ENCODE results near the gene NTPCR.

The NTPCR gene

DNA sequence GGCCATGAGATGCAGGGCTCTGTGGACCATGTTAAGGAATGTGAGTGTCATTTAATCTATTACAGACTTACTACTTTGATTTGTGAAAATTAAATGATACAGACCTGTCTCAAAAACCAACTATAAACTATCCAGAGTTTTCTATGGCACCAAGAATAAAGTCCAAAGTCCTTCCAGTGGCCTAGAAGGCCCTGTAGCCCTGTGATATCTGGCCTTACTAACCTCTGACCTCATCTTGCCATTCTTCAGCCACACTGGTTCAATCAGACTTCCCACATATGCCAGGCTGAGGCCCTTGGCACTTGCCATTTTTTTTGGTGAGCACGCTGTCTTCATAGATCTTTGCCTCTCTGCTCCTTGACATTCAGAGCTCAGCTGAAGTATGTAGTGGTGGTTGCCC lies 7.7 kb downstream of the NTPCR start:
- Histone ChIP-seq H3K4me3 (ENCODE audit: low read depth in 1 of 2, low read length in 2 of 2) (no peak overlapping the region), H3K27ac (ENCODE audit: low read depth, low read length) (no peak overlapping the region), H3K4me1 (ENCODE audit: control insufficient read depth in 1 of 2, insufficient read depth in 2 of 2, low read length in 2 of 2) (peaks cover 0 to 2% of the 10 kb centered on the region in 2 donors)

DNA sequence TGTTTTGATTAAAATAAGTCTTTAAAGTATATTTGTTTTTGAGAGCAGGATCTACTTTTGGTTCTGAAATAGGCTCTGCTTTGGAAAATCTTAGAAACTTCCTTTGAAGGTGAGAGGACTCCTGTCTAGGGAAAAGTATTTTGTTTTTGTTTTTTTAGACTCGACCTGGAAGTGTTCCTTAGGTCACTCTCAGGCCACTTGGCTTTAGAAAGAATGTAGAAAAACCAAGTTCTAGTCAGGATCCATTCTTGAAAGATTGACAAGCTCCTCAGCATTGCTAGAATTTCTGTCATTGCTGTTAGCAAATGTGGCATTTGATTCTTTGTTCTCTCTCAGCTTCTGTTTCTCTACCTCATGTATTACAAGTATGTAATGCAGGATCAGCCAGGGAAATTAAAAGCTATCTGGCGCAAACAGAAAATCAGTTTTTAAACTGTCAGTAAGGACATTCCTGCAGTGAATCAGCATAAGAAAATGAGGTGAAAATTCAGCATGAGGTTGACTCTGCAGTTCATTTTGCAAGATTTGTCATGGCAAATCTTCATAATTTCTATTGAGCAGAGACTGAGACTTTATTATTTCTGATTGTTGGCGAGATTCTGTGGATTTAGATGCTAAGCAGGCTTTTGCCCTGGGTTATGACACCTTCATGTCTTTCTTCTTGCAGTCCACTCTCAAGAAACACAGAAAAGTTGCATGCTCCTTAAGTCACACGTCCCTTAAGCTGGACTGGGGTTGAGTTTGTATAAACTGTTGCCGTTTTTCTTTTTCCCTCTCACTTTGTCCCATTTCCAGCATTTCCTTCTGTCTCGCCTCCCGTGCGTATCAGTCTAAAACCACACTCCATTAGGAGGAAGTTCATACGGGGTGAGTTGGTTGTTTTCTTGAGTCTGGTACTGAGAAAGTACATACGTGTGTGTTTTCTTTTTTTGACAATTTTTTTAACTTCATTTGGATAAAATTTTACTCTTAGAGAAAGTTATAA lies 12.6 kb downstream of the NTPCR start:
- Histone ChIP-seq H3K27ac (ENCODE audit: low read depth, low read length) (no peak overlapping the region), H3K4me1 (ENCODE audit: control insufficient read depth in 1 of 2, insufficient read depth in 2 of 2, low read length in 2 of 2) (peaks cover 2 to 5% of the 10 kb centered on the region in 2 donors), H3K27me3 (ENCODE audit: control insufficient read depth in 1 of 2, insufficient read depth in 2 of 2, low read length in 2 of 2) (no peaks in the 10 kb centered on the region), H3K9ac (ENCODE audit: low read depth in 1 of 2, low read length in 2 of 2) (no peak overlapping the region), H3K9me3 (ENCODE audit: control insufficient read depth in 1 of 2, low read length in 2 of 2) (peaks cover 0 to 6% of the 10 kb centered on the region in 2 donors), H3K4me3 (ENCODE audit: low read depth in 1 of 2, low read length in 2 of 2) (no peak overlapping the region), H3K36me3 (ENCODE audit: control insufficient read depth in 1 of 2, insufficient read depth in 2 of 2, low read length in 2 of 2) (peaks cover 10 to 12% of the 10 kb centered on the region in 2 donors)

More for the DNA sequence above, 7.7 kb downstream of the NTPCR start:
- no peaks in the 10 kb centered on the region for H3K27me3 ChIP-seq (ENCODE audit: control insufficient read depth in 1 of 2, insufficient read depth in 2 of 2, low read length in 2 of 2)
- peaks cover 9 to 13% of the 10 kb centered on the region in 2 donors for H3K36me3 ChIP-seq (ENCODE audit: control insufficient read depth in 1 of 2, insufficient read depth in 2 of 2, low read length in 2 of 2)
- no peak overlapping the region for H3K9ac ChIP-seq (ENCODE audit: low read depth in 1 of 2, low read length in 2 of 2)
- H3K9me3 ChIP-seq (ENCODE audit: control insufficient read depth in 1 of 2, low read length in 2 of 2): peaks cover 0 to 8% of the 10 kb centered on the region in 2 donors

DNA sequence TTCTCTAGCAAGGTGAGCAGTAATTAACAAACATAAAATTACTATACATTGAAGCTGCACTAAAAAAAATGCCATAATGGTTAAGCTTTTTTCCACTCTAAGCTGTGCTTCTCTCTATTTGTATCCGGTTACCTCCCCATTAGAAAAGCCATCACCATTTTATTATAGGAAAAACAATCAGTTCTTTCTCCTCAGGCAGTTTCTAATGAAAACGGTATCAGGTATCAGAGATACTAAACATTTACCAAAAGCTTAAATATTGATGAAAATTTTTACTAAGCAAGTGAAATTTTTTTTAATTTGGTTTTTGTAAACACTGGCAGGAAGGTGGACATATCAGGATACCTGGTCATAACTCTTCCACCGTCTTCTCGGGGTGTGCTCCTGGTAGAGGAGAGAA lies 14.2 kb downstream of the NTPCR start:
- peaks cover 2 to 5% of the 10 kb centered on the region in 2 donors for H3K4me1 ChIP-seq (ENCODE audit: control insufficient read depth in 1 of 2, insufficient read depth in 2 of 2, low read length in 2 of 2)
- H3K4me3 ChIP-seq (ENCODE audit: low read depth in 1 of 2, low read length in 2 of 2): no peak overlapping the region
- H3K36me3 ChIP-seq (ENCODE audit: control insufficient read depth in 1 of 2, insufficient read depth in 2 of 2, low read length in 2 of 2): peaks cover 6 to 15% of the 10 kb centered on the region in 2 donors
- no peaks in the 10 kb centered on the region for H3K9me3 ChIP-seq (ENCODE audit: control insufficient read depth in 1 of 2, low read length in 2 of 2)
- H3K27me3 ChIP-seq (ENCODE audit: control insufficient read depth in 1 of 2, insufficient read depth in 2 of 2, low read length in 2 of 2): no peaks in the 10 kb centered on the region
- no peak overlapping the region for H3K9ac ChIP-seq (ENCODE audit: low read depth in 1 of 2, low read length in 2 of 2)
- H3K27ac ChIP-seq (ENCODE audit: low read depth, low read length): no peak overlapping the region

DNA sequence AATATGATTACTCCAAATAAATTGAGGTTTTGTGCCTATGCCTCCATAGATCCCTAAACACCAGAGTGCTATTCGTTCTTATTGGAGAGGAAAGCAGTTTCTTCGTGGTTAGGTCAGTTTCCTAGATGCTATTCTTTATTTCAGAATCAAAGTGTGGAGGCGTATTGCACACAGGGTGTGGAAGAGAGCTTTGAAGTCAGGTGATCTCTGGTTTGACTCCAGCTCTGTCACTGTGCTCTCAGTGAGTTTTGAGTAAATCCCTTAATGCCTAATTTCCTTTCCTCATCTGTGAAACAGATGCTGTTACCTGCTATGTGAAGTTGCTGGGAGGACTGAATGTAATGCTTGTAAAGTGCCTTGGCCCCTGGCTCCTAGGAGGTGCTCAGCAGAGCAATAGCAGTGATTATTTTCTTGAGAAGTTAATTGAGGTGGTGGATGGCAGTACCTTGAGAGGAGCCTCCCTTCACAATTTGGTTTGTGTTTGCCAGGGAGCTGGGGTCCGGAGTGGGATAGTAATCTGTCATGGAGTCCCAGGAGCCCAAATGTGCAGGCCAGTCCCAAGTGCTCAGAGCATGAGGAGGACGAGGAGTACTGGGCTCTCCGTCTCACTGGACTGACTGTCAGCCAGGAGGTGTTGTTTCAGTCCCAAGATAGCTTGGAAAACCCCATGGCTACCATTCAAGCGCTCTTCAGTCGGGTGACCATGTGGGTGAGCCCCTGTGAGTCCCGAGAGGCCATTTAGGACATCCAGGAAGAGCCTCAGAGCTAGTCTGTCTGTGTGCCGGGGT lies 14.9 kb downstream of the NTPCR start:
- Histone ChIP-seq H3K27me3 (ENCODE audit: control insufficient read depth in 1 of 2, insufficient read depth in 2 of 2, low read length in 2 of 2) (no peaks in the 10 kb centered on the region), H3K4me3 (ENCODE audit: low read depth in 1 of 2, low read length in 2 of 2) (no peak overlapping the region), H3K4me1 (ENCODE audit: control insufficient read depth in 1 of 2, insufficient read depth in 2 of 2, low read length in 2 of 2) (peaks cover 2 to 5% of the 10 kb centered on the region in 2 donors), H3K9me3 (ENCODE audit: control insufficient read depth in 1 of 2, low read length in 2 of 2) (no peaks in the 10 kb centered on the region), H3K9ac (ENCODE audit: low read depth in 1 of 2, low read length in 2 of 2) (no peak overlapping the region), H3K36me3 (ENCODE audit: control insufficient read depth in 1 of 2, insufficient read depth in 2 of 2, low read length in 2 of 2) (peaks cover 11 to 22% of the 10 kb centered on the region in 2 donors), H3K27ac (ENCODE audit: low read depth, low read length) (no peak overlapping the region)

DNA sequence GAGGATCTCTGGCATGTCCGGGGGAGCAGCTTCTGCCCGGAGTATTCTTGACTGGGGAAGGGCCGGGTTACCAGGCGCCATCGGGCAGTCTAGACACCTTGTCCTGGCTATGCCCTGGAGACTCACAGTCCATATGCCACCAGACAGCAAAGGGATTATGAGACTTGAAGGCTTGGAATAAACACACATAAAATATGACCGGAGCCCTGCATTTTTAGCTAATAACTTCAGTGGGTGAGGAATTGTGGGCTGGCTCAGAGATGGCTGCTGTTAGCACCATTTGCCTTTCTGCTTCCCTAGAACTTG lies 15.5 kb downstream of the NTPCR start:
- Histone ChIP-seq H3K27me3 (ENCODE audit: control insufficient read depth in 1 of 2, insufficient read depth in 2 of 2, low read length in 2 of 2) (no peaks in the 10 kb centered on the region), H3K4me3 (ENCODE audit: low read depth in 1 of 2, low read length in 2 of 2) (no peak overlapping the region), H3K9me3 (ENCODE audit: control insufficient read depth in 1 of 2, low read length in 2 of 2) (no peaks in the 10 kb centered on the region), H3K9ac (ENCODE audit: low read depth in 1 of 2, low read length in 2 of 2) (no peak overlapping the region), H3K27ac (ENCODE audit: low read depth, low read length) (no peak overlapping the region), H3K36me3 (ENCODE audit: control insufficient read depth in 1 of 2, insufficient read depth in 2 of 2, low read length in 2 of 2) (peaks cover 14 to 27% of the 10 kb centered on the region in 2 donors), H3K4me1 (ENCODE audit: control insufficient read depth in 1 of 2, insufficient read depth in 2 of 2, low read length in 2 of 2) (peaks cover 2 to 5% of the 10 kb centered on the region in 2 donors)

DNA sequence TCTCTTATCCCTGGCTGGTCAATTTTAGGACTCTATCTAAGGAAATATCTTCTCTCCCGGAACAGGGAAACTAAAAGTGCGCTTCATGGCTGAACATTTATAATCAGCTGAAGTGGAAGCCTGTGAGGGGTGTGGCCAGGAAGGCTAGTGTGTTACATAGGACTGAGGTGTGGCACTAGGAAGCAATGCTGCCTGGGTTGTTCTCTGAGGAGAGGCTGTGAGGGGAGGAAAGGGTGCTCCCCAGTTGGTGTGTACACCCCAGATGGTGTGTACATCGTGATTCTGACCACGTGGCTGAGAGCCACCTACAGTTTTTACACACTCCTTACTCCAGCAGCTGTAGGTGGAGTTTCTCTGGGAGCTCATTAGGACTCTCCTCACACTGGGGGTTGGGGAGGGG lies 16.3 kb downstream of the NTPCR start:
- H3K27ac ChIP-seq (ENCODE audit: low read depth, low read length): no peak overlapping the region
- no peak overlapping the region for H3K9ac ChIP-seq (ENCODE audit: low read depth in 1 of 2, low read length in 2 of 2)
- H3K4me1 ChIP-seq (ENCODE audit: control insufficient read depth in 1 of 2, insufficient read depth in 2 of 2, low read length in 2 of 2): peaks cover 2 to 5% of the 10 kb centered on the region in 2 donors
- no peaks in the 10 kb centered on the region for H3K9me3 ChIP-seq (ENCODE audit: control insufficient read depth in 1 of 2, low read length in 2 of 2)
- H3K27me3 ChIP-seq (ENCODE audit: control insufficient read depth in 1 of 2, insufficient read depth in 2 of 2, low read length in 2 of 2): no peaks in the 10 kb centered on the region
- H3K4me3 ChIP-seq (ENCODE audit: low read depth in 1 of 2, low read length in 2 of 2): peak overlapping the region; percentile 0 to 49
- peaks cover 22 to 33% of the 10 kb centered on the region in 2 donors for H3K36me3 ChIP-seq (ENCODE audit: control insufficient read depth in 1 of 2, insufficient read depth in 2 of 2, low read length in 2 of 2)

DNA sequence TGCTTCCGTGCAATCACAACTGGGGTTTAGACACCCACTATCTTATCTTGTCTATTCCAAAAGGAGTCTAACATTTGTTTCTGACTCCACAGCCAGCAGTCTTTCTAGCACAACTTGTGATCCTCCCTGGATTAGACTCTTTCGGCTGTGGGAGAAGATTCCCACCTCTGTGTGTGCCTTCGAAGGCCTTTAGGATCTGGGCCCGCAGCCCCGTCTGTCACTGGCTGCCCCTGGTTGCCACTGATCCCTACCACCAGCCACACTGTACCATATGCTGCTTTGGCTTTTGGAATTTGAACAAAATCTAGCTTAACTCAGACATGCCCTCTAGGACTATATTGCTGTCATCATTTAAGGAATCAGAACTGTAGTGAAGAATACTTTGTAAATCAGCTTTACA lies 18.0 kb downstream of the NTPCR start:
- Histone ChIP-seq H3K4me1 (ENCODE audit: control insufficient read depth in 1 of 2, insufficient read depth in 2 of 2, low read length in 2 of 2) (peaks cover 2 to 5% of the 10 kb centered on the region in 2 donors), H3K27me3 (ENCODE audit: control insufficient read depth in 1 of 2, insufficient read depth in 2 of 2, low read length in 2 of 2) (no peaks in the 10 kb centered on the region), H3K36me3 (ENCODE audit: control insufficient read depth in 1 of 2, insufficient read depth in 2 of 2, low read length in 2 of 2) (peaks cover 34 to 49% of the 10 kb centered on the region in 2 donors), H3K9ac (ENCODE audit: low read depth in 1 of 2, low read length in 2 of 2) (no peak overlapping the region), H3K9me3 (ENCODE audit: control insufficient read depth in 1 of 2, low read length in 2 of 2) (peaks cover 4 to 8% of the 10 kb centered on the region in 2 donors), H3K4me3 (ENCODE audit: low read depth in 1 of 2, low read length in 2 of 2) (no peak overlapping the region), H3K27ac (ENCODE audit: low read depth, low read length) (no peak overlapping the region)

DNA sequence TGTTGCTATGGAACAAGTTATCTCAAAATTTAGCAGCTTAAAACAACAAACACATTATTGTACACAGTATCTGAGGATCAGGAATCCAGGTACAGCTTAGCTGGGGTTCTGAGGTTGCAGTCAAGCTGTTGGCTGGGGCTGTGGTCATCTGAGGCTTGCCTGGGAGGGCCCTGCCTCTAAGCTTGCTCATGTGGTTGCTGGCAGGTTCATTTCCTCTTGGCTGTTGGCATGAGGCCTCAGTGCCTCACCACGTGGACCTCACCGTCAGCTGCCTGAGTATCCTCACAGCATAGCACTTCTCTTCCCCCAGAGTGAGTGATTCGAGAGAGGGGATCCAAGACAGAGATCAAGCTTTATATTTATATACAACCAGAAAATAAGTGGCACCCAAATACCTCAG lies 18.6 kb downstream of the NTPCR start:
- Histone ChIP-seq H3K4me3 (ENCODE audit: low read depth in 1 of 2, low read length in 2 of 2) (no peak overlapping the region), H3K36me3 (ENCODE audit: control insufficient read depth in 1 of 2, insufficient read depth in 2 of 2, low read length in 2 of 2) (peaks cover 35 to 50% of the 10 kb centered on the region in 2 donors), H3K9ac (ENCODE audit: low read depth in 1 of 2, low read length in 2 of 2) (no peak overlapping the region), H3K27me3 (ENCODE audit: control insufficient read depth in 1 of 2, insufficient read depth in 2 of 2, low read length in 2 of 2) (no peaks in the 10 kb centered on the region), H3K27ac (ENCODE audit: low read depth, low read length) (no peak overlapping the region), H3K9me3 (ENCODE audit: control insufficient read depth in 1 of 2, low read length in 2 of 2) (peaks cover 4 to 12% of the 10 kb centered on the region in 2 donors), H3K4me1 (ENCODE audit: control insufficient read depth in 1 of 2, insufficient read depth in 2 of 2, low read length in 2 of 2) (peaks cover 2 to 5% of the 10 kb centered on the region in 2 donors)

DNA sequence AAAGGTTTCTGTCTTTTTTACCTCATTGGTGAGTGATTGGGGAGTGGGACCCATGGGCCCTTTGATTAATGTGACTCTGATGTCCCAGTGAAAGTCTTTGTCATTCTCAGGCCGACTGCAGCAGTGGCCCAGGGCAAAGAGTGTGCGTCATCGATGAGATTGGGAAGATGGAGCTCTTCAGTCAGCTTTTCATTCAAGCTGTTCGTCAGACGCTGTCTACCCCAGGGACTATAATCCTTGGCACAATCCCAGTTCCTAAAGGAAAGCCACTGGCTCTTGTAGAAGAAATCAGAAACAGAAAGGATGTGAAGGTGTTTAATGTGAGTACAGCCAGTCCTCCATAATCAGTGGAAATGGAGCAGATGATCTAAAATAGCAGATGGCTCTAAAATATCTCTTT lies 19.4 kb downstream of the NTPCR start:
- Histone ChIP-seq H3K27me3 (ENCODE audit: control insufficient read depth in 1 of 2, insufficient read depth in 2 of 2, low read length in 2 of 2) (no peaks in the 10 kb centered on the region), H3K9ac (ENCODE audit: low read depth in 1 of 2, low read length in 2 of 2) (no peak overlapping the region), H3K4me1 (ENCODE audit: control insufficient read depth in 1 of 2, insufficient read depth in 2 of 2, low read length in 2 of 2) (peaks cover 2 to 5% of the 10 kb centered on the region in 2 donors), H3K27ac (ENCODE audit: low read depth, low read length) (no peak overlapping the region), H3K4me3 (ENCODE audit: low read depth in 1 of 2, low read length in 2 of 2) (no peak overlapping the region), H3K36me3 (ENCODE audit: control insufficient read depth in 1 of 2, insufficient read depth in 2 of 2, low read length in 2 of 2) (peaks cover 35 to 50% of the 10 kb centered on the region in 2 donors), H3K9me3 (ENCODE audit: control insufficient read depth in 1 of 2, low read length in 2 of 2) (peaks cover 4 to 19% of the 10 kb centered on the region in 2 donors)

DNA sequence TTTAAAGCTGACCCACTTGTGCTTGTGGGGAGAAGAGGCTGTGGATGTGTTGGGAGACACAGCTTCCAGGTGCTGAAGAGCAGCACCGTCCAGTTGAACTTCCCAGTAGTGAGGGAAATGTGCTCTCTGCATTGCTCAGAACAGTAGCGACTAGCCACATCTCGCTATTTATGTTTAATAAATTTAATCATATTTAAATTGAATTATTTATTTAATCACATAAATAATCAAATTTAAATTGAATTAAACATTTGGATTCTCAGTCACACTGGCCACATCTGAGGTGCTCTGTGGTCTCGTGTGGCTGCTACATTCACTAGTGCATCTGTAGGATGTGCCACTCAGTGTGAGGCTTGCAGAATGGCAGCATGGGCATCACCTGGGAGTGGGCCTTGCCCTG lies 20.1 kb downstream of the NTPCR start:
- Histone ChIP-seq H3K4me3 (ENCODE audit: low read depth in 1 of 2, low read length in 2 of 2) (no peak overlapping the region), H3K4me1 (ENCODE audit: control insufficient read depth in 1 of 2, insufficient read depth in 2 of 2, low read length in 2 of 2) (peaks cover 2 to 5% of the 10 kb centered on the region in 2 donors), H3K27me3 (ENCODE audit: control insufficient read depth in 1 of 2, insufficient read depth in 2 of 2, low read length in 2 of 2) (no peaks in the 10 kb centered on the region), H3K9ac (ENCODE audit: low read depth in 1 of 2, low read length in 2 of 2) (no peak overlapping the region), H3K36me3 (ENCODE audit: control insufficient read depth in 1 of 2, insufficient read depth in 2 of 2, low read length in 2 of 2) (peaks cover 35 to 49% of the 10 kb centered on the region in 2 donors), H3K9me3 (ENCODE audit: control insufficient read depth in 1 of 2, low read length in 2 of 2) (peaks cover 4 to 19% of the 10 kb centered on the region in 2 donors), H3K27ac (ENCODE audit: low read depth, low read length) (no peak overlapping the region)

Data from duodenal mucosa (tissue), 2 donors.